ENCODE results near the gene WWOX. TPM values are rescaled to one million over a fixed set of nuclear protein-coding genes. Genes with fewer than 3 reads are reported as not detected.

Gene WWOX
- total and polyA plus RNA-seq, 2 of the 13 experiments (the other 11 are each of a cell fraction or from before 2014, with no cell fraction given): 9.1 to 37.4 TPM

DNA sequence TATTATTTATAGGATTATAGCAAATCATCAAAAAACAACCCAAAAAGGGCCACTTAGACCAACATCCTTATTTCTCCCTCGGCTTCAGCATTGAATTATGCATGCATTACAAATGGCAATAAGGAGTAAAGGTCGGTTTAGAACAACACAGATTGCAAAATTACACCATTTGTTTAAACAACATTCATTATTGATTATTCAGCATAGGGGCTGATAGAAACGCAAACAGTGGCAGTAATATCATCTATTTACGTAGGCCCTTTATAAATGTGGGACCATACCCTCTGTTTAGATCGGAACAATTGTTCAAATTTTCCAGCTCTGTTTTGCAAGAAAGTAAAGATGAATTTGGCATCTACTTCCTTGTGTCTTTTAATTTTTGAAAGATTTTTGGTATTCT, 153.3 kb downstream of the WWOX start (continued):
- 0 out of 2 replicates have a peak, but pooled peaks have one; percentile 36 for TF ChIP-seq ZNF3 (CRISPR knock-in tag; IDR thresholded peaks at IDR 0.05)
- no peak for TF ChIP-seq THYN1 (CRISPR knock-in tag; IDR thresholded peaks at IDR 0.05; ENCODE audit: borderline replicate concordance, low read depth)
- no peak for TF ChIP-seq ZNF317 (CRISPR knock-in tag; IDR thresholded peaks at IDR 0.05)
- TF ChIP-seq CENPT (CRISPR knock-in tag; IDR thresholded peaks at IDR 0.05; ENCODE audit: low read depth): no peak
- TF ChIP-seq ZNF761 (CRISPR knock-in tag; conservative IDR thresholded peaks at IDR 0.05): no peak
- no peak for TF ChIP-seq CBX5 (CRISPR knock-in tag; IDR thresholded peaks at IDR 0.05; ENCODE audit: borderline replicate concordance)
- TF ChIP-seq, protein P1, sequence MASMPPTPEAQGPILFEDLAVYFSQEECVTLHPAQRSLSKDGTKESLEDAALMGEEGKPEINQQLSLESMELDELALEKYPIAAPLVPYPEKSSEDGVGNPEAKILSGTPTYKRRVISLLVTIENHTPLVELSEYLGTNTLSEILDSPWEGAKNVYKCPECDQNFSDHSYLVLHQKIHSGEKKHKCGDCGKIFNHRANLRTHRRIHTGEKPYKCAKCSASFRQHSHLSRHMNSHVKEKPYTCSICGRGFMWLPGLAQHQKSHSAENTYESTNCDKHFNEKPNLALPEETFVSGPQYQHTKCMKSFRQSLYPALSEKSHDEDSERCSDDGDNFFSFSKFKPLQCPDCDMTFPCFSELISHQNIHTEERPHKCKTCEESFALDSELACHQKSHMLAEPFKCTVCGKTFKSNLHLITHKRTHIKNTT (CRISPR knock-in tag; IDR thresholded peaks at IDR 0.05): no peak
- TF ChIP-seq SIX1 (CRISPR knock-in tag; IDR thresholded peaks at IDR 0.05; ENCODE audit: borderline replicate concordance): peak; percentile 99
- TF ChIP-seq IRX3 (CRISPR knock-in tag; IDR thresholded peaks at IDR 0.05; ENCODE audit: borderline replicate concordance, low read depth): no peak
- TF ChIP-seq, protein P2, sequence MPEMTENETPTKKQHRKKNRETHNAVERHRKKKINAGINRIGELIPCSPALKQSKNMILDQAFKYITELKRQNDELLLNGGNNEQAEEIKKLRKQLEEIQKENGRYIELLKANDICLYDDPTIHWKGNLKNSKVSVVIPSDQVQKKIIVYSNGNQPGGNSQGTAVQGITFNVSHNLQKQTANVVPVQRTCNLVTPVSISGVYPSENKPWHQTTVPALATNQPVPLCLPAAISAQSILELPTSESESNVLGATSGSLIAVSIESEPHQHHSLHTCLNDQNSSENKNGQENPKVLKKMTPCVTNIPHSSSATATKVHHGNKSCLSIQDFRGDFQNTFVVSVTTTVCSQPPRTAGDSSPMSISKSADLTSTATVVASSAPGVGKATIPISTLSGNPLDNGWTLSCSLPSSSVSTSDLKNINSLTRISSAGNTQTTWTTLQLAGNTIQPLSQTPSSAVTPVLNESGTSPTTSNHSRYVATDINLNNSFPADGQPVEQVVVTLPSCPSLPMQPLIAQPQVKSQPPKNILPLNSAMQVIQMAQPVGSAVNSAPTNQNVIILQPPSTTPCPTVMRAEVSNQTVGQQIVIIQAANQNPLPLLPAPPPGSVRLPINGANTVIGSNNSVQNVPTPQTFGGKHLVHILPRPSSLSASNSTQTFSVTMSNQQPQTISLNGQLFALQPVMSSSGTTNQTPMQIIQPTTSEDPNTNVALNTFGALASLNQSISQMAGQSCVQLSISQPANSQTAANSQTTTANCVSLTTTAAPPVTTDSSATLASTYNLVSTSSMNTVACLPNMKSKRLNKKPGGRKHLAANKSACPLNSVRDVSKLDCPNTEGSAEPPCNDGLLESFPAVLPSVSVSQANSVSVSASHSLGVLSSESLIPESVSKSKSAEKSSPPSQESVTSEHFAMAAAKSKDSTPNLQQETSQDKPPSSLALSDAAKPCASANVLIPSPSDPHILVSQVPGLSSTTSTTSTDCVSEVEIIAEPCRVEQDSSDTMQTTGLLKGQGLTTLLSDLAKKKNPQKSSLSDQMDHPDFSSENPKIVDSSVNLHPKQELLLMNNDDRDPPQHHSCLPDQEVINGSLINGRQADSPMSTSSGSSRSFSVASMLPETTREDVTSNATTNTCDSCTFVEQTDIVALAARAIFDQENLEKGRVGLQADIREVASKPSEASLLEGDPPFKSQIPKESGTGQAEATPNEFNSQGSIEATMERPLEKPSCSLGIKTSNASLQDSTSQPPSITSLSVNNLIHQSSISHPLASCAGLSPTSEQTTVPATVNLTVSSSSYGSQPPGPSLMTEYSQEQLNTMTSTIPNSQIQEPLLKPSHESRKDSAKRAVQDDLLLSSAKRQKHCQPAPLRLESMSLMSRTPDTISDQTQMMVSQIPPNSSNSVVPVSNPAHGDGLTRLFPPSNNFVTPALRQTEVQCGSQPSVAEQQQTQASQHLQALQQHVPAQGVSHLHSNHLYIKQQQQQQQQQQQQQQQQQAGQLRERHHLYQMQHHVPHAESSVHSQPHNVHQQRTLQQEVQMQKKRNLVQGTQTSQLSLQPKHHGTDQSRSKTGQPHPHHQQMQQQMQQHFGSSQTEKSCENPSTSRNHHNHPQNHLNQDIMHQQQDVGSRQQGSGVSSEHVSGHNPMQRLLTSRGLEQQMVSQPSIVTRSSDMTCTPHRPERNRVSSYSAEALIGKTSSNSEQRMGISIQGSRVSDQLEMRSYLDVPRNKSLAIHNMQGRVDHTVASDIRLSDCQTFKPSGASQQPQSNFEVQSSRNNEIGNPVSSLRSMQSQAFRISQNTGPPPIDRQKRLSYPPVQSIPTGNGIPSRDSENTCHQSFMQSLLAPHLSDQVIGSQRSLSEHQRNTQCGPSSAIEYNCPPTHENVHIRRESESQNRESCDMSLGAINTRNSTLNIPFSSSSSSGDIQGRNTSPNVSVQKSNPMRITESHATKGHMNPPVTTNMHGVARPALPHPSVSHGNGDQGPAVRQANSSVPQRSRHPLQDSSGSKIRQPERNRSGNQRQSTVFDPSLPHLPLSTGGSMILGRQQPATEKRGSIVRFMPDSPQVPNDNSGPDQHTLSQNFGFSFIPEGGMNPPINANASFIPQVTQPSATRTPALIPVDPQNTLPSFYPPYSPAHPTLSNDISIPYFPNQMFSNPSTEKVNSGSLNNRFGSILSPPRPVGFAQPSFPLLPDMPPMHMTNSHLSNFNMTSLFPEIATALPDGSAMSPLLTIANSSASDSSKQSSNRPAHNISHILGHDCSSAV (CRISPR knock-in tag; IDR thresholded peaks at IDR 0.05; ENCODE audit: borderline replicate concordance): no peak
- TF ChIP-seq PHB2 (IDR thresholded peaks at IDR 0.05; ENCODE audit: partially characterized antibody): no peak
- peak; percentile 40; the same call in 1 of the 2 replicates for TF ChIP-seq FOSL2 (CRISPR knock-in tag; IDR thresholded peaks at IDR 0.05)
- no peak for TF ChIP-seq KLF13 (CRISPR knock-in tag; IDR thresholded peaks at IDR 0.05)
- TF ChIP-seq SNAPC2 (CRISPR knock-in tag; IDR thresholded peaks at IDR 0.05): no peak
- TF ChIP-seq ZNF616 (CRISPR knock-in tag; IDR thresholded peaks at IDR 0.05; ENCODE audit: low read depth): no peak
- TF ChIP-seq CREB1 (IDR thresholded peaks at IDR 0.05): peak; percentile 19; the same call in 1 of the 2 replicates
- TF ChIP-seq CREB1 (CRISPR knock-in tag; IDR thresholded peaks at IDR 0.05): peak; percentile 86
- TF ChIP-seq ZSCAN22 (CRISPR knock-in tag; IDR thresholded peaks at IDR 0.05): no peak
- TF ChIP-seq ZNF570 (CRISPR knock-in tag; IDR thresholded peaks at IDR 0.05; ENCODE audit: borderline replicate concordance): no peak
- no peak for TF ChIP-seq ZC3H13 (CRISPR knock-in tag; IDR thresholded peaks at IDR 0.05)
- TF ChIP-seq, protein P3, sequence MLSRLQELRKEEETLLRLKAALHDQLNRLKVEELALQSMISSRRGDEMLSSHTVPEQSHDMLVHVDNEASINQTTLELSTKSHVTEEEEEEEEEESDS (CRISPR knock-in tag; IDR thresholded peaks at IDR 0.05; ENCODE audit: borderline replicate concordance): no peak
- no peak for TF ChIP-seq ATAD3A (CRISPR knock-in tag; IDR thresholded peaks at IDR 0.05)
